ENCODE results near the gene ZSWIM3.
A peak's percentile ranks its signal among the peaks of the same experiment; 100 is the strongest.

ZSWIM3 gene

DNA sequence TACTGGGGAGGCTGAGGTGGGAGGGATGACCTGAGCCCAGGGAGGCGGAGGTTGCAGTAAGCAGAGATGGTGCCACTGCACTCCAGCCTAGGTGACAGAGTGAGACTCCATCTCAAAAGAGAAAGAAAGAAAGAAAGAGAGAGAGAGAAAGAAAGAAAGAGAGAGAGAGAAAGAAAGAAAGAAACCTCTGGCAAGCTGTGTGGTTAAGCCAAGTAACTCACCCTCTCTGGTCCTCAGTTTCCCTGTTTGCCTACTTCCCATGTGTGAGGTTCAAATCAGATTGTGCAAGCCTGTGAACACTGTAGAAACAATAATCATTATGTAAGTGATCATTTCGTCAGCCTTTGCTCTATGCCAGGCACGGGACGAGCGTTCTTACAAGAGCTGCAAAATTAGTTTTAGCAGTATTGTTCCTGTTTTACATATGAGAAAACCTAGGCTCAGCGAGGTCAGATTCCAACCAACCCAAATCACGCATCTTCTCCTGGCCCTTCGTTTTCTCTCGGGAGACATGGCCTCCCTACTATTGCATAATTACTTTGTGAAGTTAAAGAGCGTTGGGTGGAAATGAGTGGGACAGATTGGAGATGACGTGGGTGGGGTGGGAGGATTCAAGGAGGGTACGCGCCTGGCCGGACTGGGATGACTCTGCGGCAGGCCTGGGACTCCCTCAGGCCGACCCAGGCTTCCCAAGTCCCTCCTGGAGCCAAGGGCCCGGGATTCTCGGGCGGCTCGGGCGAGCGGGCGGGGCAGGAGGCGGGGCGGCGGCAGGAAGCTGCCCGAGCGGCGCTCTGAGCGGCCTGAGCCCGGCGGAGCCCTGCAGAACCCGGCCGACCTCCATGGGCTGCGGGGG is 24.2 kb upstream of the ZSWIM3 start, which contains the start of gene SNX21:
Gene SNX21, plus strand, starts transcription at position 770 of the 853 bp plus-strand sequence. CDS start 121 bp downstream, outside the sequence.
- no peak for DNase-seq (ENCODE audit: low spot score)

DNA sequence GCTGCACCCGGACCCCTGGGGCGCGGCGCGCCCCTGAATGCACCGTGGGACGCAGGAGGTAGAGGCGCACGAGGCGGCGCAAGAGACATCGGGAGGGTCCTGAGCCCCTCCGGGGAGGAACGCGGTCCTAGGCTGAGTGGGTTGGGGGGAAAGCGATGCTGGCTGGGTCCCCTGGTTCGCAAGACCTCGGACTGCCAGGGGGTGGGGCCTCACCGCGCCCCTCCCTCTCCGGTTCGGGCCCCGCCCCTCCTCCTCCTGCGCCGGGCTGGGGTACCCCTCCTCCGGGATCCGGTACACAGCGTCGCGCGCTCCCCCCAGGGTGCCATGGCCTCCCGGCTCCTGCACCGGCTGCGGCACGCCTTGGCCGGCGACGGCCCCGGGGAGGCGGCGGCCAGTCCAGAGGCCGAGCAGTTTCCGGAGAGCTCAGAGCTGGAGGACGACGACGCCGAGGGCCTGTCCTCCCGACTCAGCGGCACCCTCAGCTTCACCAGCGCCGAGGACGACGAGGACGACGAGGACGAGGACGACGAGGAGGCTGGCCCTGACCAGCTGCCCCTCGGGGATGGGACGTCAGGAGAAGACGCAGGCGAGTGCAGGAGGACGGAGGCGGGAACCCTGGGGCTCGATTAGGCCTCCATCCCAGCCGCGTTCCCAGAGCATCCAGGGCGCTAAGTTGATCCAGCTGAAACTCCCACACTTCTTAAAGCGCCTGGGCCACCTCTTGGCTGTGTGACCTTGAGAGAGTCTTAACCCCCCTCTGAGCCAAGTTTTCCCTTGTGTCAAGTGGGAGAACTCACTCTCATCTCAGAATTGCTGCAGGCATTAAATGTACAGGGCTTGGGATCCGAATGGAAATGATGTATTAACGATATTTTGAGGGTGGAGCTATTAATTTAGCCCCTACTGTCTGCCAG is 23.3 kb upstream of the ZSWIM3 start:
- peak; percentile 24 for DNase-seq (ENCODE audit: low spot score)

DNA sequence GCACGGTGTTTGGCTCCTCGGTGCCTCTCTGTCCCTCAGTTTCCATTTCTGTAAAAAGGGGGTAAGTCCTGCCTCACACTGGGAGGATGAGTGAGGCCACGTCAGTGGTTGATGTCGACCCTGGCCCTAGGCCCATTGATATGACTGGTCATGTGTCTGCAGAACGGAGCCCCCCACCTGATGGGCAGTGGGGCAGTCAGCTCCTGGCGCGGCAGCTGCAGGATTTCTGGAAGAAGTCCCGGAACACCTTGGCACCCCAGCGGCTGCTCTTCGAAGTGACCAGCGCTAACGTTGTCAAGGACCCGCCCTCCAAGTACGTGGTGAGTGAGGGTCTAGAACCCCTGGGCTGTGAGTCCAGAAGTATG is 22.6 kb upstream of the ZSWIM3 start:
- DNase-seq (ENCODE audit: low spot score), result no peak

DNA sequence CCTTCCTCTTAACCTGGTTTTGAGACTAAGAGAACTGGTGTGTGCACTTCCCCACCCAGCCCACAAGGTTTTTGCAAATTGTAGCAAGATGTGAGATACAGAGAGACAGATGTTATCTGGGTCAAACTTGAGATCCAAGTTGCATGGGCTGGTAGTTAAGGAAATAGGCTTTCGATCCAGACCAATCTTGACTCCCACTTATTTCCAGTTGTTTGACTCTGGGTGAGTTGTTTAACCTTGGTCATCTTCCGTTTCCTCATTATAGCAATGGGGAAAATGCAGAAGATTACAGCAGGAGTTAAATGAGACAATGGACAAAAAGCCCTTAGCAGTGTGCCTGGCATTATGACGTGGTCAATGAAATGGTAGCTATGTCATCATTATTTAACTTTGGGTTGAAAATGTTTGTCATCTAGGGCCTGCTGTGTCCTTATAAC is 22.1 kb upstream of the ZSWIM3 start:
- DNase-seq (ENCODE audit: low spot score), result no peak

DNA sequence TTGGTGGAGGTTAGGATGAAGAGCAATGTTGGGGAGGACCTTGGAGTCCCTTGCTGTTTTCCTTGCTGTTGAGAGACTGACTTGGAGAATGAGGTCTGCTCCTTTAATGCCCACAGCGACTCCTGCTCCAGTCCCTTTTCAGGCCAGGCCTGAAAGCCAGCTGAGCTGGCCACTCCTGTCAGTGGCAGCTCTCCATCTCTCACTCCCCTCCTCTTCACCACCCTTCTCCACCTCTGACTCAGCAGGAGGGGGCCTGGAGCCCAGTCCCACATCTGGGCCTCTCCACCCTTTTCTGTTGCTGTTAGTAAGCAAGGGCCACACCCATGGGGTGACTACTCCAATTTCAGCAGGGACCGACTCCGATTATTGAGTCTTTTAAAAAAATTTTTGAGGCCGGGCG is 21.6 kb upstream of the ZSWIM3 start:
- no peak for DNase-seq (ENCODE audit: low spot score)

DNA sequence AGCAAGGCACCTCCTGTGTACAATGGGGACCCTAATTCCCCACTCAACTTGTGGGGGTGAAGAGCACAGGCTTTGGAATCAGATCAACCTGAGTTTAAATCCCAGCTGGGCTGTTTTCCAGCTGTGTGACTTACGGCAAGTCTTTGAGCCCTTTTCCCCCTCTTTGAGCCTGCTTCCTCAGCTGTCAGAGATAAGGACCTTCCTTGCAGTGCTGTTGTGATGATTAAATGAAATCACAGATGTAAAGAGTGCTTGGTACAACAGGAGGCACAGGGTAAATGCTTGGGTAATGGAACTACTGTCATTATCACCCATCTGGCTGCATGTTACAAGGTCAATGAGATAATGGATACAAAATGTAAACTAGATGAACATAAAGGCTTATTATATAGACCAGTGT is 20.6 kb upstream of the ZSWIM3 start:
- DNase-seq (ENCODE audit: low spot score), result no peak

DNA sequence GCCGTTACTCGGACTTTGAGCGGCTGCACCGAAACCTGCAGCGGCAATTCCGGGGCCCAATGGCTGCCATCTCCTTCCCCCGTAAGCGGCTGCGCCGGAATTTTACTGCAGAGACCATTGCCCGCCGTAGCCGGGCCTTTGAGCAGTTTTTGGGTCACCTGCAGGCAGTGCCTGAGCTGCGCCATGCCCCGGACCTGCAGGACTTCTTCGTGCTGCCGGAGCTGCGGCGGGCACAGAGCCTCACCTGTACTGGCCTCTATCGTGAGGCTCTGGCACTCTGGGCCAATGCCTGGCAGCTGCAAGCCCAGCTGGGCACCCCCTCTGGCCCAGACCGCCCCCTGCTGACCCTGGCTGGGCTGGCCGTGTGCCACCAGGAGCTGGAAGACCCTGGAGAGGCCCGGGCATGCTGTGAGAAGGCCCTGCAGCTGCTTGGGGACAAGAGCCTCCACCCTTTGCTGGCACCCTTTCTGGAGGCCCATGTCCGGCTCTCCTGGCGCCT is 16.7 kb upstream of the ZSWIM3 start:
- no peak for DNase-seq (ENCODE audit: low spot score)

DNA sequence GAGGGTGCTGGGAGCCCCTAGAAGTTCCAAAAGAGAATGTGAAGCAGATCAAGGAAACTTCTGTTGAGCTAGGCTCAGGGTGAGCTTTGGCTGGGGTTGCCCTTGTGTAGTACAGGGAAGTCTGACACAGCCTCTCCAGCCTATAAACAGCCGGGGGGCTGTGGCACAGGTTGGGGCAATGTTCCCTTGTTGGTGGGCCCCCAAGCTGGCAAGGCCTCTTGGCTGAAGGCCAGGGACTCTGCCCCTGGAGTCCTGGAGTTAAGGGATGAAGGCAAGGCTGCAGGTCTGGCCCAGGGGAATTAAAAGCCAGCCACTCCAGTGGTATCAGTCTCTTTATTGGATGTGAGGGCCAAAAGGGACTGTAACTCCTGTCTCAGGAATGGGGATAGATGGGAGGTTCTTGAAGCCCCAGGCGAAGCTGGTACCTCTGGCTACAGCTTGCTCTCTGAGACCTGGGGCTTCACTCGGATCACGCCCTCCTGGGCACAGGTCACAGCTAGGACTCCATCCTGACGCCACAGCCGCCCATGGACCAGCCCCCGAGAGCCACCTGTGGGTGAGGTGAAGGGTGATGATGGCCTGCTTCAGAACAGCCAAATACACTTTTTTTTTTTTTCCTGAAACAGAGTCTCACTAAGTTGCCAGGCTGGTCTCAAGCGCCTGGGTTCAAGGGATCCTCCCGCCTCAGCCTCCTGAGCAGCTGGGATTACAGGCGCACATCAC is 15.8 kb upstream of the ZSWIM3 start:
- DNase-seq (ENCODE audit: low spot score), result no peak

DNA sequence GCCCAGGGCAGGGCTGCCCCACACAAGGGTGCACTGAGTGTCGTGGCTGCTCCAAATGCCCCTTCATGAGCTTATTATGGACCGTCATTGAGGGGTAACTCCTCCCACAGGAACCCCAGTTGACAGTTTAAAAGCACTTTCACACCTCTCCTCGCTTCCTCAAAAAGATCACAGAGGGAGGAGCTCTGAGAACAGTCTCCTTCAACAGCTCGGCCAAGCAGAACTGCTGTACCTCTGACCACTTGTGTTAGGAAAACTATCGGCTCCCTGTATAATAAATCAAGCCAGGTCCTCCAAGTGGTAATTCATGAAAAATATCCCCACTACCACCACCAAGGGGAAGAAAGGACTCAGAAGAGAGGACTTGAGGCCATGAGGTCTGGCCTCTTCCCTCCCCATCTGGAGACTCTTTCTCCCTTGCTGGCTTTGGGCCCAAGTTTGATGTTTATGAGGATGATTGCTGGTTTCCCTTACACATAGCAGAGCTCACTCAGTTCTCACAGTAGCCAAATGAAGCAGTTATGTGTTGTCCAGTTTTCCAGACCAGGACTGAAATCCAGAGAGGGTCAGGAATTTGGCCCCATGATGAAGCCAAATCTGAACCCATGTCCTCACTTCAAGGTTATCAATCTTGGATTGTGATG is 15.1 kb upstream of the ZSWIM3 start:
- DNase-seq (ENCODE audit: low spot score), result no peak

DNA sequence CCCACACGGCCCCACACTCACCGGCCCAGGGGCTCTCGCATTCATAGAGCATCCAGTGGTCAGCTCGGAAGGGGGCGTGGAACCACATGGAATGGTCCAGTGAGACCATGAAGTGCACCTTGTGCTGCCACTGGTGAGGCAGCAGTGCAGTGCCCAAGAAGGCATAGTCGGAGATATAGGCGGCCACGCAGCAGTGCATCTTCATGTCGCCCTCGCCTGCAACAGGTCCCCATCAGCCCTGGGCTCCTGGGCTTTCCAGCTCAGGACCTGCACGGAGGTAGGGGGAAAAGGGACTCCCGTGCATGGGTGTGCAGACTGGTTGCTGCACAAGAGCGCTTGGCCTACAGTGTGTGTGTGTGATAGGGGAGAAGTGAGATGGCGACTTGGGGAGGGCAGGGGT is 13.9 kb upstream of the ZSWIM3 start:
- no peak for DNase-seq (ENCODE audit: low spot score)

DNA sequence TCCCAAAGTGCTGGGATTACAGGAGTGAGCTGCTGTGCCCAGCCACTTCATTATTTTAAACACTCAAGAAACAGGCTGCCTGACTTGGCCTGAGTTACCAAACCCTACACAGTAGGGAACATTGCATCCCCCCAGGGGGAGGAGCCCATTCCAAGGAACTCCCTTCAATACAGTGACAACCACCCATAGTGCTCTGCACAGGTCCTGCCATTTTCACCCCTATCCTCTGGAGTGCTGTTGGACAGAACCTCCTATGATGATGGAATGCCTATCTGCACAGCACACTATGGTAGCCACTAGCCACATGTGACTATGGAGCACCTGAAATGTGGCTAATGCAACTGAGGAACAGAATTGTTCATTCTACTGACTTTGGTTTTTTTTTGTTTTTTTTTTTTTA is 12.0 kb upstream of the ZSWIM3 start:
- DNase-seq (ENCODE audit: low spot score), result no peak

DNA sequence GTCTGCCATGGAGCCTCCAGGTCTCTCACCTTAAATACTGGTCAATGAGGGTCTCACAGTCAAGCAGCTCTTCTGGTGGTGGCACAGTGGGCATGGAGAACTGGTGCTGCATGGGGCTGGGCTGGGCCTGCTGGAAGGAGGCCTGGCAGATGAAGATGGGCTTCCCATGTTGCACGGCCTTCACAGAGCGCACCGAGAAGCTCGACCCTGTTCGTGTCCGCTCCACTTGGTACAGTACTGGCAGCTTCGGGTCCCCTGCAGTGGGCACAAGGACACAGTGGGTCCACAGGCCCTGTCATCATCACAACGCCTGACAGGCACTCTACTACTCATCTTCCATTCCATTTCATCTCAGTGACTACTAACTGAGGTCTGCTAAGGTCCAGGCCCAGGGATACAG is 9.0 kb upstream of the ZSWIM3 start:
- DNase-seq (ENCODE audit: low spot score), result no peak

DNA sequence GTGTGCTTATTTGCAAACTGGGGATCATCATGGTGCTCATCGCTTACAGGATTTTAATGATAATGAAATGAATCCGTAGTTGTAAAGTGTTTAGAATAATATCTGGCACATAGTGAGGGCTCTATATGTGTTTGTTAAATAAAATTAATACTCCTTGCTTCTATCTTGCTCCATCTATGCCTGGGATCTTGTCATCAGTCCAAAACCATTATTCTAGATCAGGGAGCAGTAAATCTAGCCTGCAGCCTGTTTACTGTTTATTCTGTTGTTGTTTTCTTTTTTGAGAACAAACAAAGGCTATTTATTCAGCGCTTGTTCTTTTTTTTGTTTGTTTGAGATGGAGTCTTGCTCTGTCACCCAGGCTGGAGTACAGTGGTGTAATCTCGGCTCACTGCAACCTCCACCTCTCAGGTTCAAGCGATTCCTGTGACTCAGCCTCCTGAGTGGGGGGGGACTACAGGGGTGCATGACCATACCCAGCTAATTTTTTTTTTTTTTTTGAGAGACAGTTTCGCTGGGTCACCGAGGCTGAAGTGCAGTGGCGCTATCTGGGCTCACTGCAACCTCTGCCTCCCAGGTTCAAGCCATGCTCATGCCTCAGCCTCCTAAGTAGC is 8.3 kb upstream of the ZSWIM3 start:
- DNase-seq (ENCODE audit: low spot score), result no peak

DNA sequence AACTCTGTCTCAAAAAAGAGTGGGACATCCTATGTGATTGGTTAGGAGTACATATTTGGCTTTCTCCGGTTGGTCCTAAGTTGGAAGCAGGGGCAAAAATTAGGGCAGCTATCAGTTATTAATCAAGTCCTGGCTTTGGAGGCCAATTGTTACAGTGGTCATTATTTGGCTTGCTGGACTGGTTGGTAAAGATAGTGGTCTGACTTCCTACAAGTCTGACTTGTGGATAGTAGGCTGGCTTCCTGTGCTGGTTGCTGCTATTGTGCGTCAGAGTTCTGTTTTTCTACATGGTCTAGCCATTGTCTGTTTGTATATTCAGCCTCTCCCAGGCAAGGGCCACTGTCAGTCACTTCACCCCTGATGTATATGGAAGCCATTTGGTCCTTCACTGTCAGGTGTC is 7.2 kb upstream of the ZSWIM3 start:
- no peak for DNase-seq (ENCODE audit: low spot score)

DNA sequence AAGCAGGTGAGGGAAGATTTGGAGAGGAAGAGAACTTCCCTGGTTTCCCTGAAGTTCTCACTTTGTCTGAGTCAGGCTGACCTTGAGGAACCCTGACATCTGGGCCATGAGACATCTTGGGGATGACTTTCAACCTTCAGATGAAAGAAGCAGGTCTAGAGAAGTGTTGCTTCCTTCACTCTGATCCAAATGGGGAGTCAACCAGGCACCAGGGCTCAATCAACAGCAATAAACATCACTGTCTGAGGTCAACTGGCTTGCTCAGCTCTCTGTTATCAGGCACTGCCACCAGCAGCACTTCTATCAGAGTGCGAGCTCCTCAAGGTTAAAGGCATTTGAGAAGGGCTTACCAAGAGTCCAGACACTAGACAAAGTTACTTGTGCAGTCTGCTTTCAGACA is 6.5 kb upstream of the ZSWIM3 start:
- DNase-seq (ENCODE audit: low spot score), result no peak

DNA sequence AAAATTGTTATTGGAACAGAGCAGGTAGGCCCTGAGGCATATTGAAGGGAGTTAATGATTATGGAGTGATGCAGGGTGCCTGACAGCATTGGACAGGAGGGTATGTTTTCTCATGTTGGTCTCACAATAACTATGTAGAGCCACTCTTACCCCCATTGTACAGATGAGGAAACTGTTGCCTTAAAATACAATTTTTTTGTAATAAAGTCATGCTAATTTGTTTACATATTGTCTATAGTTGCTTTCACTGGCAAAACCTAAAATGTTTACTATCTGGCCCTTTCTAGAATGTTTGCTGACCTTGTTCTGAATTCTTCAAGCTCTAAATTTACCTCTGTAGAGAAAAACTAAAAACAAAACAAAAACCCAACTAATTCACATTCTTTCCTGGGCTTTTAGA is 5.9 kb upstream of the ZSWIM3 start:
- DNase-seq (ENCODE audit: low spot score), result no peak

DNA sequence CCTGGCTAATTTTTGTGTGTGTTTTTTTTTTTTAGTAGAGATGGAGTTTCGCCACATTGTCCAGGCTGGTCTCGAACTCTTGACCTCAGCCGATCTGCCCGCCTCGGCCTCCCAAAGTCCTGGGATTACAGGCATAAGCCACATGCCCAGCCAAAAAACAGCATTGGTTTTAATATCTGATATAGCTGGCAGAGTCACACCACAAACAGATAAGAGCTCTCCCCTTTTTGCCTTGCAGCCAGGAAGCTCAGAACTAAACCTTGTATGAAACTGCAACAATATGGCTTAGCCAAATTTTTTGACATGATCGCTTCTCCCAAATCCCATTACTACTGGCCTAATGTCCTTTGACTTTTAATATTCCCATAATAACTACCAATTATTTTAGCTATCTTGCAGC is 5.1 kb upstream of the ZSWIM3 start:
- no peak for DNase-seq (ENCODE audit: low spot score)

DNA sequence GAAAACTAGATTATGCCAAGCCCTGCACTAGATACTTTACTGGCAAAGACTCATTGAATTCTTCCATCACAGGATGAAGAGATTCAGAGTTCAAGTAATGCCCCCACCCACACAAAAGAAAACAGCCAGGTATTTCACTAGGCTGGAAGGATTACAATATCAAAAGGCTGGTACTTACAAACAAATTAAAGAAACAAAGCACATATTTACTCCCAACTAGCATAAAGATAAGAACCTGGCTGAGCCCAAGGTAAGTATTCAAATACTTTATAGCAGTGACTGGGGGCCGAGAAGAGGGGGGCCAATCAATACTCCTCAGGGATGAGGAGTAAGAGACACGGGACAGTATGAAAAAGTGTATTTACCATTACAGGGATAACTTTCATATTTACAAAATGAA is 3.9 kb upstream of the ZSWIM3 start:
- DNase-seq (ENCODE audit: low spot score), result no peak

DNA sequence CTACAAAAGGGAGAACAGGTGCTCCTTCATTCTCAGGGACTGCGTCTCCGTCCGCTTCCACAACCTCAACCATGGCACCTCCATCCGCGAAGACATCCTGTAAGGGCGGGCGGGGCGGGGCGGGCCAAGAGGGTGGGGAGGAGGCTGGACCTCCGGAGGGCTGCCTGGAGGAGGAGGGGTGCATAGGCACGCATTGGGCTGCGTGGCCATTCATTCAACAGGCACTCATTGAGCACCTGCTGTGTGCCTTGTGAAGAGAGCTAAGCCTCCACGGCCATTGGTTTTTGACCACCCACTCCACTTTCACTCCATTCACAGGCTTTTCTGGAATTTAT is 435 bp downstream of the ZSWIM3 start:
- peak; percentile 22 for DNase-seq (ENCODE audit: low spot score)

DNA sequence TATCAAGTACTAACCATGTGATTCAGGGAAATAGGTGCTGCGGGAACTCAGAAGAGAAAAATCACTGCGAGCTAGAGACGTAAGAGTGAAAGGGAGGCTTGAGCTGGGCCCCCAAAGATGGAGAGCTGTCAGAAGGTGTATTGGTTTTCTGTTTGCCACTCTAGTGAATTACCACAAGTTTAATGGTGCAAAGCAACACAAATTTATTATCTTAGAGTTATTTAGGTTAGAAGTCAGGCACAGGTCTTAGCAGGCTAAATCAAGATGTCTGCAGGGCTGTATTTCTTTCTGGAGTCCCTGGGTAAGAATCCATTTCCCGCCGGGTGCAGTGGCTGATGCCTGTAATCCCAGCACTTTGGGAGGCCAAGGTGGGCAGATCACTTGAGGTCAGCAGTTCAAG is 2.5 kb downstream of the ZSWIM3 start:
- no peak for DNase-seq (ENCODE audit: low spot score)

DNA sequence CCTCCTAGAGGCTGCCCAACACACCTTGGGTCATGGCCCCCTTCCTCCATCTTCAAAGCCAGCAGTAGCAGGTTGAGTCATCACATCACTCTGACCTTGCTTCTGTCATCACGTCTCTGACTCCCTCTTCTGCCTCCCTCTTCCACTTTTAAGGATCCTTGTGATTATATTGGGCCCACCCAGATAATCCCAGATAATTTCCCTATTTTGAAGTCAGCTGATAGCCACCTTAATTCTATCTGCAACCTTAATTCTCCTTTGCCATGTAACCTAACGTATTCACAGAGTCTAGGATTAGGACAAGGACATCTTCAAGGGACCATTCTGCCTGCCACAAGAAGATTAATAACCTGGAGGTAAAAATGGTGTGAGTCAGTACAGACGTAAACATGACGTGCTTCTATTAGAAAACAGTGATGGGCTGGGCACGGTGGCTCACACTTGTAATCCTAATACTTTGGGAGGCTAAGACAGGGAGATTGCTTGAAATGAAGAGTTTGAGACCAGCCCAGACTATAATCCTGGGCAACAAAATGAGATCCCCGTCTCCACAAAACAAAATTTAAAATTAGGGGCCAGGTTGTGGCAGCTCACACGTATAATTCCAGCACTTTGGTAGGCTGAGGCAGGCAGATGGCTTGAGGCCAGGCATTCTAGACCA is 3.3 kb downstream of the ZSWIM3 start:
- DNase-seq (ENCODE audit: low spot score), result no peak
